IPS-15b (cell line): Measurements from ENCODE around the gene KCNQ5.

Experiments
- H3K27me3 ChIP-seq: one replicate; pipeline ENCODE4 v1.6.1; 2013; ENCODE audit warnings: low read length; ENCODE audit not compliant: control insufficient read depth, insufficient read depth
- H3K36me3 ChIP-seq: one replicate; pipeline ENCODE4 v1.6.1; 2013; ENCODE audit warnings: low read length; ENCODE audit not compliant: control insufficient read depth, insufficient read depth
- H3K4me1 ChIP-seq: one replicate; pipeline ENCODE4 v1.6.1; 2013; ENCODE audit warnings: mild to moderate bottlenecking, low read length; ENCODE audit not compliant: control insufficient read depth, insufficient read depth
- H3K4me3 ChIP-seq: one replicate; pipeline ENCODE4 v1.5.1; 2013; ENCODE audit warnings: low read depth, low read length
- H3K9ac ChIP-seq: one replicate; pipeline ENCODE4 v1.6.1; 2013; ENCODE audit warnings: low read depth, mild to moderate bottlenecking, low read length
- H3K9me3 ChIP-seq: one replicate; pipeline ENCODE4 v1.6.1; 2013; ENCODE audit warnings: mild to moderate bottlenecking, low read length; ENCODE audit not compliant: control insufficient read depth, insufficient read depth

Gene KCNQ5

GRCh38 chr6:72622094-72622940, 453 bp downstream of the KCNQ5 start:
- Histone ChIP-seq H3K27me3 (peaks cover 69% of the 10 kb centered on the region), H3K36me3 (no peaks in the 10 kb centered on the region), H3K9me3 (no peaks in the 10 kb centered on the region), H3K9ac (no peak overlapping the region), H3K4me1 (peaks cover 5% of the 10 kb centered on the region), H3K4me3 (peak overlapping the region; percentile 70)

- Histone ChIP-seq H3K4me1 (peaks cover 5% of the 10 kb centered on the region), H3K9ac (no peak overlapping the region), H3K9me3 (no peaks in the 10 kb centered on the region), H3K4me3 (no peak overlapping the region), H3K27me3 (peaks cover 62% of the 10 kb centered on the region), H3K36me3 (no peaks in the 10 kb centered on the region)
These were observed 1.9 kb downstream of the KCNQ5 start for GRCh38 chr6:72623808-72624207.

- Histone ChIP-seq H3K4me1 (peaks cover 2% of the 10 kb centered on the region), H3K36me3 (no peaks in the 10 kb centered on the region), H3K4me3 (no peak overlapping the region), H3K27me3 (peaks cover 54% of the 10 kb centered on the region), H3K9ac (no peak overlapping the region), H3K9me3 (no peaks in the 10 kb centered on the region)
These were observed 2.8 kb downstream of the KCNQ5 start for GRCh38 chr6:72624557-72625160.

GRCh38 chr6:72626126-72626525, 4.3 kb downstream of the KCNQ5 start:
- no peaks in the 10 kb centered on the region for H3K36me3 ChIP-seq

GRCh38 chr6:72627539-72627938, 5.7 kb downstream of the KCNQ5 start:
- Histone ChIP-seq H3K36me3 (no peaks in the 10 kb centered on the region), H3K4me1 (no peaks in the 10 kb centered on the region), H3K9me3 (no peaks in the 10 kb centered on the region), H3K27me3 (peaks cover 28% of the 10 kb centered on the region), H3K4me3 (no peak overlapping the region), H3K9ac (no peak overlapping the region)

More at GRCh38 chr6:72626126-72626525, 4.3 kb downstream of the KCNQ5 start:
- H3K27me3 ChIP-seq: peaks cover 39% of the 10 kb centered on the region
- H3K9ac ChIP-seq: no peak overlapping the region
- H3K4me1 ChIP-seq: no peaks in the 10 kb centered on the region
- no peak overlapping the region for H3K4me3 ChIP-seq
- H3K9me3 ChIP-seq: no peaks in the 10 kb centered on the region

GRCh38 chr6:72631480-72631879, 9.6 kb downstream of the KCNQ5 start:
- Histone ChIP-seq H3K4me1 (no peaks in the 10 kb centered on the region), H3K9ac (no peak overlapping the region), H3K9me3 (no peaks in the 10 kb centered on the region), H3K36me3 (no peaks in the 10 kb centered on the region), H3K27me3 (no peaks in the 10 kb centered on the region), H3K4me3 (no peak overlapping the region)

GRCh38 chr6:72635636-72636035, 13.8 kb downstream of the KCNQ5 start:
- Histone ChIP-seq H3K9ac (no peak overlapping the region), H3K27me3 (no peaks in the 10 kb centered on the region), H3K9me3 (no peaks in the 10 kb centered on the region), H3K4me3 (no peak overlapping the region), H3K36me3 (no peaks in the 10 kb centered on the region), H3K4me1 (no peaks in the 10 kb centered on the region)

GRCh38 chr6:72636215-72636614, 14.4 kb downstream of the KCNQ5 start:
- Histone ChIP-seq H3K9ac (no peak overlapping the region), H3K36me3 (no peaks in the 10 kb centered on the region), H3K27me3 (no peaks in the 10 kb centered on the region), H3K4me3 (no peak overlapping the region), H3K4me1 (no peaks in the 10 kb centered on the region), H3K9me3 (no peaks in the 10 kb centered on the region)

GRCh38 chr6:72636786-72637185, 14.9 kb downstream of the KCNQ5 start:
- no peak overlapping the region for H3K4me3 ChIP-seq
- no peaks in the 10 kb centered on the region for H3K27me3 ChIP-seq
- no peaks in the 10 kb centered on the region for H3K9me3 ChIP-seq
- no peak overlapping the region for H3K9ac ChIP-seq
- H3K36me3 ChIP-seq: no peaks in the 10 kb centered on the region
- H3K4me1 ChIP-seq: no peaks in the 10 kb centered on the region

- H3K36me3 ChIP-seq: no peaks in the 10 kb centered on the region
- no peaks in the 10 kb centered on the region for H3K9me3 ChIP-seq
- H3K4me3 ChIP-seq: no peak overlapping the region
- no peak overlapping the region for H3K9ac ChIP-seq
- H3K4me1 ChIP-seq: no peaks in the 10 kb centered on the region
- no peaks in the 10 kb centered on the region for H3K27me3 ChIP-seq
These were observed 18.2 kb downstream of the KCNQ5 start for GRCh38 chr6:72639920-72640614.

GRCh38 chr6:72640615-72640930, 18.7 kb downstream of the KCNQ5 start:
- Histone ChIP-seq H3K9me3 (no peaks in the 10 kb centered on the region), H3K9ac (no peak overlapping the region), H3K4me1 (no peaks in the 10 kb centered on the region), H3K36me3 (no peaks in the 10 kb centered on the region), H3K27me3 (no peaks in the 10 kb centered on the region), H3K4me3 (no peak overlapping the region)

- Histone ChIP-seq H3K36me3 (no peaks in the 10 kb centered on the region), H3K4me3 (no peak overlapping the region), H3K9ac (no peak overlapping the region), H3K9me3 (no peaks in the 10 kb centered on the region), H3K4me1 (no peaks in the 10 kb centered on the region), H3K27me3 (no peaks in the 10 kb centered on the region)
These were observed 20.6 kb downstream of the KCNQ5 start for GRCh38 chr6:72642435-72642834.
